ENCODE results near the gene HRAS. TPM values are rescaled to one million over a fixed set of nuclear protein-coding genes. Genes with fewer than 3 reads are reported as not detected.

HRAS gene
- total and polyA plus RNA-seq, 2 of the 13 experiments (the other 11 are each of a cell fraction or from before 2014, with no cell fraction given): 32.9 to 50.0 TPM

GRCh38 chr11:506238-506994 is 29.0 kb downstream of the HRAS start (continued):
- no peak for TF ChIP-seq SMARCC2 (IDR thresholded peaks at IDR 0.05)
- no peak for TF ChIP-seq DNMT3B (CRISPR knock-in tag; conservative IDR thresholded peaks at IDR 0.05)
- TF ChIP-seq ZMYM4 (CRISPR knock-in tag; IDR thresholded peaks at IDR 0.05): peak; percentile 75; the same call in 1 of the 2 replicates
- TF ChIP-seq HMGXB4 (CRISPR knock-in tag; IDR thresholded peaks at IDR 0.05; ENCODE audit: borderline replicate concordance in 1 of 2, low read depth in 1 of 2): peak; percentile 13 to 62; a peak in 2 of 4 replicates
- TF ChIP-seq ZNF83 (CRISPR knock-in tag; IDR thresholded peaks at IDR 0.05; ENCODE audit: borderline replicate concordance): no peak
- peak; percentile 8; the same call in 1 of the 2 replicates for TF ChIP-seq ARID3A (IDR thresholded peaks at IDR 0.05; ENCODE audit: low read depth, low read length)
- TF ChIP-seq TARDBP (CRISPR knock-in tag; IDR thresholded peaks at IDR 0.05): peak; percentile 75; the same call in 1 of the 2 replicates
- TF ChIP-seq CREB1 (IDR thresholded peaks at IDR 0.05): peak; percentile 93
- peak; percentile 88 for TF ChIP-seq CREB1 (CRISPR knock-in tag; IDR thresholded peaks at IDR 0.05)
- 0 out of 2 replicates have a peak, but pooled peaks have one; percentile 26 for TF ChIP-seq ZNF260 (CRISPR knock-in tag; IDR thresholded peaks at IDR 0.05; ENCODE audit: borderline replicate concordance, low read depth)
- TF ChIP-seq THYN1 (CRISPR knock-in tag; IDR thresholded peaks at IDR 0.05; ENCODE audit: borderline replicate concordance, low read depth): no peak
- TF ChIP-seq ZNF777 (CRISPR knock-in tag; IDR thresholded peaks at IDR 0.05): peak; percentile 56
- TF ChIP-seq ZNF781 (CRISPR knock-in tag; IDR thresholded peaks at IDR 0.05; ENCODE audit: borderline replicate concordance, not compliant biosample characterization): peak; percentile 37
- TF ChIP-seq IKZF5 (CRISPR knock-in tag; IDR thresholded peaks at IDR 0.05): 0 out of 2 replicates have a peak, but pooled peaks have one; percentile 14
- peak; percentile 72 for TF ChIP-seq UBTF (CRISPR knock-in tag; IDR thresholded peaks at IDR 0.05)
- TF ChIP-seq ZSCAN31 (CRISPR knock-in tag; IDR thresholded peaks at IDR 0.05; ENCODE audit: low read depth): peak; percentile 82; the same call in 1 of the 2 replicates
- no peak for TF ChIP-seq TEAD2 (CRISPR knock-in tag; IDR thresholded peaks at IDR 0.05)
- peak; percentile 39 for TF ChIP-seq ZNF143 (CRISPR knock-in tag; IDR thresholded peaks at IDR 0.05)
- no peak; the same call in 1 of the 2 replicates for TF ChIP-seq ZNF256 (CRISPR knock-in tag; conservative IDR thresholded peaks at IDR 0.05)
- TF ChIP-seq REPIN1 (CRISPR knock-in tag; IDR thresholded peaks at IDR 0.05; ENCODE audit: borderline replicate concordance, low read depth): 0 out of 2 replicates have a peak, but pooled peaks have one; percentile 21
- TF ChIP-seq ZNF598 (CRISPR knock-in tag; IDR thresholded peaks at IDR 0.05; ENCODE audit: borderline replicate concordance): peak; percentile 17; the same call in 1 of the 2 replicates
- peak; percentile 10; the same call in 1 of the 2 replicates for TF ChIP-seq HNF4A (CRISPR knock-in tag; IDR thresholded peaks at IDR 0.05)
